A673 (cell line): ENCODE results near the gene ADGRB2. TPM values are rescaled to one million over a fixed set of nuclear protein-coding genes. Genes with fewer than 3 reads are reported as not detected.

Experiments
- BruUV-seq: library from RNA; stranded (reverse); fragments of 400-500 nt; replicated peaks from 2 replicates; lab custom pipeline; 2021; lab: Mats Ljungman, UMichigan
- CTCF ChIA-PET: fragments of 300-600 bp; sonication (Branson Sonifier 250); formaldehyde crosslinking; loops from one replicate; lab custom pipeline; 2022; ENCODE audit warnings: antibody characterized with exemption; lab: Charles Lee
- POLR2A ChIA-PET: fragments of 300-600 bp; sonication (Branson Sonifier 250); formaldehyde crosslinking; loops from one replicate; lab custom pipeline; 2022; ENCODE audit warnings: antibody characterized with exemption; ENCODE audit not compliant: low non-redundant PET; lab: Charles Lee
- DNase-seq: peaks from one replicate; pipeline ENCODE4 v3.0.0-alpha.2; 2015; ENCODE audit warnings: low spot score
- H3K27ac ChIP-seq: fragments of 200-600 bp; sonication (generic); 2 replicates; pipeline ENCODE4 v1.5.1; 2016; ENCODE audit warnings: mixed run types, low read depth, mild to moderate bottlenecking, mixed read lengths, antibody characterized with exemption, low read length; ENCODE audit not compliant: poor library complexity, severe bottlenecking
- H3K27me3 ChIP-seq: fragments of 200-600 bp; sonication (generic); replicated peaks from 2 replicates; pipeline ENCODE4 v1.6.1; 2017; ENCODE audit warnings: mixed run types, low read depth, mild to moderate bottlenecking, mixed read lengths, antibody characterized with exemption, low read length; ENCODE audit not compliant: insufficient read depth, poor library complexity
- H3K36me3 ChIP-seq: fragments of 200-600 bp; sonication (generic); 2 replicates; pipeline ENCODE4 v1.6.1; 2016; ENCODE audit warnings: mixed run types, mild to moderate bottlenecking, mixed read lengths, antibody characterized with exemption, low read length; ENCODE audit not compliant: insufficient read depth, poor library complexity, severe bottlenecking
- H3K4me1 ChIP-seq: fragments of 200-600 bp; sonication (generic); 2 replicates; pipeline ENCODE4 v1.6.1; 2017; ENCODE audit warnings: mixed run types, mild to moderate bottlenecking, mixed read lengths, antibody characterized with exemption, low read length; ENCODE audit not compliant: insufficient read depth, poor library complexity, severe bottlenecking
- H3K4me3 ChIP-seq: fragments of 200-600 bp; sonication (generic); 2 replicates; pipeline ENCODE4 v1.5.1; 2016; ENCODE audit warnings: low read depth, mixed run types, mild to moderate bottlenecking, mixed read lengths, low read length; ENCODE audit not compliant: poor library complexity, severe bottlenecking
- H3K9me3 ChIP-seq: fragments of 200-600 bp; sonication (generic); 2 replicates; pipeline ENCODE4 v1.6.1; 2016; ENCODE audit warnings: mixed run types, low read depth, mild to moderate bottlenecking, mixed read lengths, antibody characterized with exemption, low read length; ENCODE audit not compliant: poor library complexity, severe bottlenecking
- CTCF ChIP-seq: fragments of 300-800, 200-600 bp; sonication (generic); conservative IDR thresholded peaks from 2 replicates; pipeline ENCODE4 v1.5.1; 2017; ENCODE audit warnings: low read depth, mild to moderate bottlenecking, antibody characterized with exemption, low read length, moderate library complexity, mixed read lengths
- EZH2 ChIP-seq: fragments of 200-600 bp; sonication (generic); IDR thresholded peaks from 2 replicates; pipeline ENCODE4 v1.6.1; 2017; ENCODE audit warnings: borderline replicate concordance, low read depth, mild to moderate bottlenecking, mixed read lengths, antibody characterized with exemption, low read length; ENCODE audit not compliant: poor library complexity, severe bottlenecking
- intact Hi-C: fragments of 100-400 bp; cut with micrococcal nuclease; formaldehyde crosslinking; loops from one replicate; pipeline ENCODE4 v1.10.0; 2022; ENCODE audit not compliant: unreplicated experiment
- total RNA-seq: library from RNA; stranded (reverse); gene quantifications from 2 replicates; pipeline ENCODE4 v1.2.3, GENCODE V29; 2021

The ADGRB2 gene
- total RNA-seq, 1 experiment from 2014 or later = 5.9 TPM

GRCh38 chr1:31761883-31762282 lies 2.3 kb downstream of the ADGRB2 start:
- no TSS peak for BruUV-seq
- Histone ChIP-seq H3K27me3 (no peaks in the 10 kb centered on the region), H3K4me3 (no peak overlapping the region), H3K9me3 (no peaks in the 10 kb centered on the region), H3K27ac (no peak overlapping the region), H3K4me1 (peaks cover 31% of the 10 kb centered on the region), H3K36me3 (no peaks in the 10 kb centered on the region)
- no peak for TF ChIP-seq EZH2
- no peak for TF ChIP-seq CTCF
- DNase-seq = no peak
- intact Hi-C loops = no loop called here
- POLR2A ChIA-PET = interaction anchor here (0.6 kb wide), 2 partner anchors 12 to 310 kb away, joined by 3 to 6 read pairs; no protein-coding TSS in a partner anchor
- CTCF ChIA-PET = interaction anchor here (0.5 to 3.6 kb wide), 3 partner anchors 202 to 346 kb away, joined by 3 to 15 read pairs (median 5); partner anchors contain the start of gene KPNA6

GRCh38 chr1:31760471-31761470 lies 3.4 kb downstream of the ADGRB2 start:
- Histone ChIP-seq H3K4me1 (peaks cover 31% of the 10 kb centered on the region), H3K27me3 (no peaks in the 10 kb centered on the region), H3K9me3 (no peaks in the 10 kb centered on the region), H3K4me3 (peak overlapping the region; percentile 56), H3K27ac (no peak overlapping the region), H3K36me3 (no peaks in the 10 kb centered on the region)
- TF ChIP-seq CTCF (no peak), EZH2 (no peak)
- DNase-seq = peak; percentile 59
- CTCF ChIA-PET = interaction anchor here (1.1 to 1.2 kb wide), 2 partner anchors 45 to 203 kb away, joined by 3 to 4 read pairs; no protein-coding TSS in a partner anchor
- intact Hi-C loops = no loop called here
- POLR2A ChIA-PET = interaction anchor here (0.6 kb wide), 1 partner anchor 76 kb away, joined by 3 read pairs; no protein-coding TSS in a partner anchor
- no TSS peak for BruUV-seq

GRCh38 chr1:31759298-31760023 lies 4.7 kb downstream of the ADGRB2 start:
- H3K36me3 ChIP-seq = no peaks in the 10 kb centered on the region
- H3K4me3 ChIP-seq = no peak overlapping the region
- H3K27me3 ChIP-seq = no peaks in the 10 kb centered on the region
- no peak overlapping the region for H3K27ac ChIP-seq
- H3K9me3 ChIP-seq = no peaks in the 10 kb centered on the region
- BruUV-seq = no TSS peak
- CTCF ChIA-PET = no interaction called here
- POLR2A ChIA-PET = interaction anchor here (0.6 kb wide), 1 partner anchor 75 kb away, joined by 3 read pairs; no protein-coding TSS in a partner anchor
- no peak for TF ChIP-seq EZH2
- TF ChIP-seq CTCF = no peak
- no peak for DNase-seq
- peaks cover 25% of the 10 kb centered on the region for H3K4me1 ChIP-seq
- intact Hi-C loops = no loop called here
